HepG2 (cell line): ENCODE data around the gene CFAP90. TPM values are rescaled to one million over a fixed set of nuclear protein-coding genes. Genes with fewer than 3 reads are reported as not detected.

Experiments
- ATAC-seq: fragments of 200-7000 bp; cut with Tn5 transposase; 3 replicates; pipeline ENCODE4 v1.9.1; 2020; ENCODE audit warnings: mild to moderate bottlenecking, moderate library complexity
- BruUV-seq: library from RNA; stranded (reverse); fragments of 400-500 nt; replicated peaks from 2 replicates; lab custom pipeline; 2021; lab: Mats Ljungman, UMichigan
- CTCF ChIA-PET: fragments of 300-600 bp; formaldehyde crosslinking; extraction: SDS; loops from one replicate; lab custom pipeline; 2021; ENCODE audit warnings: low total read pairs, inconsistent platforms, low intra/inter-chr PET ratio; lab: Yijun Ruan, JAX
- POLR2A ChIA-PET: fragments of 350-600 bp; sonication (Branson Sonifier 250); formaldehyde crosslinking; loops from one replicate; lab custom pipeline; 2020; ENCODE audit warnings: antibody characterized with exemption, inconsistent platforms; lab: Yijun Ruan, JAX
- DNase-seq: peaks from one replicate; pipeline ENCODE4 v3.0.0-alpha.2; 2015; ENCODE audit warnings: low spot score
- FAIRE-seq: peaks from 3 replicates; lab custom pipeline; 2011; peaks lifted over from hg19 to GRCh38; lab: Jason Lieb, UNC
- H2AFZ ChIP-seq: one replicate; pipeline ENCODE4 v1.6.1; 2011; ENCODE audit warnings: low read length, inconsistent platforms
- H3K27ac ChIP-seq: fragments of 300-600 bp; 3 replicates; pipeline ENCODE4 v1.8.0; 2011; ENCODE audit warnings: mixed run types, mild to moderate bottlenecking, mixed read lengths, low read length, inconsistent platforms; ENCODE audit not compliant: insufficient read depth; ENCODE audit errors: extremely low read length
- H3K27me3 ChIP-seq, 2 experiments: fragments of 200-600 bp in 1 of 2; 2 replicates in 1 of 2; 3 replicates in 1 of 2; pipeline versions ENCODE4 v1.6.0 to v1.8.0; 2011; ENCODE audit warnings: low read length in 2 of 2, mild to moderate bottlenecking in 2 of 2, moderate library complexity in 2 of 2, inconsistent platforms in 1 of 2; ENCODE audit not compliant: insufficient read depth in 2 of 2, control insufficient read depth in 1 of 2
- H3K36me3 ChIP-seq, 2 experiments: fragments of 200-600 bp in 1 of 2; replicated peaks in 1 of 2; 2 replicates in 1 of 2; 3 replicates in 1 of 2; pipeline versions ENCODE4 v1.5.1 to v1.8.0; 2011; ENCODE audit warnings: low read length in 2 of 2, inconsistent platforms in 1 of 2; ENCODE audit not compliant: insufficient read depth in 2 of 2, control insufficient read depth in 1 of 2
- H3K4me1 ChIP-seq: 2 replicates; pipeline ENCODE4 v1.5.1; 2012; ENCODE audit warnings: low read length, inconsistent platforms; ENCODE audit not compliant: insufficient read depth
- H3K4me2 ChIP-seq: 2 replicates; pipeline ENCODE4 v1.6.0; 2011; ENCODE audit warnings: low read depth, low read length, inconsistent platforms
- H3K4me3 ChIP-seq, 3 experiments: fragments of 200-600 bp in 1 of 3; sonication (generic), shearing (Covaris generic) in 1 of 3; replicated peaks in 1 of 3; 2 replicates each; pipeline ENCODE4 v1.5.1; 2011 to 2016; ENCODE audit warnings: low read length in 3 of 3, inconsistent platforms in 2 of 3, low read depth in 2 of 3, mild to moderate bottlenecking in 2 of 3, control low read depth in 1 of 3, mixed read lengths in 1 of 3; ENCODE audit not compliant: insufficient read depth in 1 of 3
- H3K79me2 ChIP-seq: one replicate; pipeline ENCODE4 v1.6.1; 2011; ENCODE audit warnings: low read length, inconsistent platforms; ENCODE audit not compliant: insufficient read depth
- H3K9ac ChIP-seq: 2 replicates; pipeline ENCODE4 v1.6.0; 2011; ENCODE audit warnings: mild to moderate bottlenecking, low read depth, low read length, inconsistent platforms; ENCODE audit not compliant: insufficient read depth
- H3K9me3 ChIP-seq: 2 replicates; pipeline ENCODE4 v1.5.1; 2012; ENCODE audit warnings: mild to moderate bottlenecking, low read length
- H4K20me1 ChIP-seq: 2 replicates; pipeline ENCODE4 v1.6.0; 2011; ENCODE audit warnings: inconsistent platforms, mild to moderate bottlenecking, low read length, moderate library complexity; ENCODE audit not compliant: insufficient read depth
- EED ChIP-seq: sonication (generic); formaldehyde crosslinking; IDR thresholded peaks from 2 replicates; pipeline ENCODE4 v1.5.0; 2020; ENCODE audit warnings: mild to moderate bottlenecking, missing genetic modification reagents
- HHEX ChIP-seq: IDR thresholded peaks from 2 replicates; pipeline ENCODE4 v1.6.1; 2016; ENCODE audit warnings: control low read depth
- HNRNPH1 ChIP-seq: fragments of 200-400 bp; formaldehyde crosslinking; optimal IDR thresholded peaks from 2 replicates; pipeline ENCODE3; 2017; ENCODE audit warnings: mild to moderate bottlenecking, low read depth, low read length
- KLF16 ChIP-seq, 2 experiments: sonication (generic) in 1 of 2; formaldehyde crosslinking in 1 of 2; IDR thresholded peaks; 2 replicates each; pipeline versions ENCODE4 v1.6.1 to v1.8.0; 2016 to 2023; ENCODE audit warnings: missing genetic modification reagents in 2 of 2, missing compliant biosample characterization in 1 of 2
- MBNL3 ChIP-seq: fragments of 250-450 bp; sonication (Bioruptor Pico); conservative IDR thresholded peaks from 2 replicates; pipeline ENCODE4 v1.8.0; 2022; ENCODE audit warnings: mild to moderate bottlenecking, inconsistent platforms
- MTF1 ChIP-seq: sonication (generic); formaldehyde crosslinking; IDR thresholded peaks from 2 replicates; pipeline ENCODE4 v1.5.0; 2020; ENCODE audit warnings: missing genetic modification reagents
- TBL1XR1 ChIP-seq: fragments of 150-350 bp; IDR thresholded peaks from 2 replicates; pipeline ENCODE4 v1.6.1; 2014; ENCODE audit warnings: borderline replicate concordance, low read length; ENCODE audit not compliant: partially characterized antibody
- YY1 ChIP-seq: IDR thresholded peaks from 2 replicates; pipeline ENCODE4 v1.6.1; 2011; ENCODE audit warnings: low read length, low read depth, moderate library complexity, mild to moderate bottlenecking; ENCODE audit not compliant: insufficient read depth, insufficient replicate concordance
- ZBTB7A ChIP-seq: sonication (generic); formaldehyde crosslinking; IDR thresholded peaks from 2 replicates; pipeline ENCODE4 v1.8.0; 2022; ENCODE audit warnings: mild to moderate bottlenecking, missing genetic modification reagents
- ZIK1 ChIP-seq: sonication (generic); formaldehyde crosslinking; IDR thresholded peaks from 2 replicates; pipeline ENCODE4 v1.5.0; 2020; ENCODE audit warnings: mild to moderate bottlenecking, low read depth, missing genetic modification reagents, borderline replicate concordance
- WGBS: methylation state at CpG from one replicate; pipeline ENCODE4 v1.1.6; 2017; ENCODE audit warnings: low lambda C conversion rate; 5-methylcytosine and 5-hydroxymethylcytosine counted together
- in situ Hi-C: cut with HindIII; loops from 2 replicates; pipeline ENCODE4 v1.10.0; 2017; ENCODE audit warnings: low pct_unique_long_range_greater_than_20kb; ENCODE audit not compliant: extremely low pct_ligation_motif_present
- intact Hi-C: fragments of 100-400 bp; cut with micrococcal nuclease; formaldehyde crosslinking; loops from one replicate; pipeline ENCODE4 v1.10.0; 2022; ENCODE audit not compliant: unreplicated experiment
- polyA plus RNA-seq, 8 experiments: library from polyadenylated mRNA; depleted of rRNA in 3 of 8; stranded (reverse) in 7 of 8; unstranded in 1 of 8; fragments of >200 nt; fragmentation: Illumina TruSeq in 4 of 8; extraction: Trizol in 4 of 8; gene quantifications; 2 replicates each; pipeline versions ENCODE4 v1.2.1 to v1.2.3, GENCODE V29; 2011 to 2016; ENCODE audit warnings: low read depth in 4 of 8, missing spikeins in 1 of 8, mixed read lengths in 1 of 8; ENCODE audit not compliant: insufficient read depth in 1 of 8
- total RNA-seq, 5 experiments: library from RNA; depleted of rRNA; stranded (reverse); fragments of >200 nt; fragmentation: Illumina TruSeq; extraction: Trizol; gene quantifications; 2 replicates each; pipeline ENCODE4 v1.2.3, GENCODE V29; 2016; ENCODE audit warnings: low read depth in 1 of 5
- TF ChIP-seq, protein P1 (sequence below): sonication (generic); formaldehyde crosslinking; IDR thresholded peaks from 2 replicates; pipeline ENCODE4 v1.8.0; 2022; ENCODE audit warnings: mild to moderate bottlenecking, missing genetic modification reagents
- TF ChIP-seq, protein P2 (sequence below): sonication (generic); formaldehyde crosslinking; IDR thresholded peaks from 2 replicates; pipeline ENCODE4 v1.4.0; 2020; ENCODE audit warnings: missing genetic modification reagents, borderline replicate concordance
- TF ChIP-seq, protein P3 (sequence below): conservative IDR thresholded peaks from 2 replicates; pipeline ENCODE4 v1.6.1; 2018; ENCODE audit warnings: missing genetic modification reagents

The CFAP90 gene
- total and polyA plus RNA-seq, 2 of the 13 experiments (the other 11 are each of a cell fraction or from before 2014, with no cell fraction given): 0.11 TPM; not detected in 1

DNA sequence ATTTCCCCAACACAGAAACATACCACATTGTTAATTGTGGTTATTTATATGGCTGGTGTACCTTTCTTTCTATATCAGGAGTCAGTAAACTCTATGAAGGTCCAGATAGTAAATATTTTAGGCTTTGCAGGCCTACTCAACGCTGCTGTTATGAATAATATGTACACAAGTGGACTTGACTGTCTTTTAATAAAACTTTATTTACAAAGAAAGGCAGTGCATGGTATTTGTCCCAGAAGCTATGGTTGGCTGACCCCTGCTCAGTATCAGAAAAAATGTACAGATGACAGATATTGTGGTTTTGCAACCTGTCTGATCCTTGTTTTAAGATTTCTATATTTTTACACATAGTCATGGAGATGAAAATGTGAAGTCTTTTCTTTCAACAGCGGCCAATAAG is 23.7 kb upstream of the CFAP90 start:
- Histone ChIP-seq H3K4me2 (no peak overlapping the region), H3K36me3 (peaks cover 7 to 53% of the 10 kb centered on the region in 2 experiments), H3K9me3 (no peaks in the 10 kb centered on the region), H3K9ac (no peak overlapping the region), H3K4me1 (peaks cover 67% of the 10 kb centered on the region), H4K20me1 (peaks cover 14% of the 10 kb centered on the region; the same call in 1 of the 2 replicates), H3K27me3 (no peaks in the 10 kb centered on the region; a peak in 1 of 5 replicates), H3K4me3 (no peak overlapping the region), H3K79me2 (peaks cover 76% of the 10 kb centered on the region), H2AFZ (no peak overlapping the region), H3K27ac (no peak overlapping the region)
- WGBS: 100% methylated on average over 2 of the region's 2 CpGs
- intact Hi-C loops (loop anchor here (5.0 kb wide), 1 partner anchor 1242 kb away; the partner anchor contains the start of genes NSUN2 and SRD5A1), in situ Hi-C loops (no loop called here)
- no peak for DNase-seq
- FAIRE-seq: no peak
- CTCF ChIA-PET: no interaction called here
- POLR2A ChIA-PET: no interaction called here
- TF ChIP-seq EED: no peak
- TF ChIP-seq ZBTB7A (CRISPR knock-in tag): no peak
- TF ChIP-seq ZIK1 (CRISPR knock-in tag): no peak
- TF ChIP-seq, protein P1, sequence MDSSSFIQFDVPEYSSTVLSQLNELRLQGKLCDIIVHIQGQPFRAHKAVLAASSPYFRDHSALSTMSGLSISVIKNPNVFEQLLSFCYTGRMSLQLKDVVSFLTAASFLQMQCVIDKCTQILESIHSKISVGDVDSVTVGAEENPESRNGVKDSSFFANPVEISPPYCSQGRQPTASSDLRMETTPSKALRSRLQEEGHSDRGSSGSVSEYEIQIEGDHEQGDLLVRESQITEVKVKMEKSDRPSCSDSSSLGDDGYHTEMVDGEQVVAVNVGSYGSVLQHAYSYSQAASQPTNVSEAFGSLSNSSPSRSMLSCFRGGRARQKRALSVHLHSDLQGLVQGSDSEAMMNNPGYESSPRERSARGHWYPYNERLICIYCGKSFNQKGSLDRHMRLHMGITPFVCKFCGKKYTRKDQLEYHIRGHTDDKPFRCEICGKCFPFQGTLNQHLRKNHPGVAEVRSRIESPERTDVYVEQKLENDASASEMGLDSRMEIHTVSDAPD: no peak
- TF ChIP-seq, protein P2, sequence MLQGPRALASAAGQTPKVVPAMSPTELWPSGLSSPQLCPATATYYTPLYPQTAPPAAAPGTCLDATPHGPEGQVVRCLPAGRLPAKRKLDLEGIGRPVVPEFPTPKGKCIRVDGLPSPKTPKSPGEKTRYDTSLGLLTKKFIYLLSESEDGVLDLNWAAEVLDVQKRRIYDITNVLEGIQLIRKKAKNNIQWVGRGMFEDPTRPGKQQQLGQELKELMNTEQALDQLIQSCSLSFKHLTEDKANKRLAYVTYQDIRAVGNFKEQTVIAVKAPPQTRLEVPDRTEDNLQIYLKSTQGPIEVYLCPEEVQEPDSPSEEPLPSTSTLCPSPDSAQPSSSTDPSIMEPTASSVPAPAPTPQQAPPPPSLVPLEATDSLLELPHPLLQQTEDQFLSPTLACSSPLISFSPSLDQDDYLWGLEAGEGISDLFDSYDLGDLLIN: no peak
- no peak for TF ChIP-seq KLF16 (CRISPR knock-in tag; IDR thresholded peaks at IDR 0.05)
- TF ChIP-seq YY1: no peak
- TF ChIP-seq HNRNPH1: no peak
- TF ChIP-seq TBL1XR1: no peak
- no peak for TF ChIP-seq MTF1 (CRISPR knock-in tag)
- TF ChIP-seq, protein P3, sequence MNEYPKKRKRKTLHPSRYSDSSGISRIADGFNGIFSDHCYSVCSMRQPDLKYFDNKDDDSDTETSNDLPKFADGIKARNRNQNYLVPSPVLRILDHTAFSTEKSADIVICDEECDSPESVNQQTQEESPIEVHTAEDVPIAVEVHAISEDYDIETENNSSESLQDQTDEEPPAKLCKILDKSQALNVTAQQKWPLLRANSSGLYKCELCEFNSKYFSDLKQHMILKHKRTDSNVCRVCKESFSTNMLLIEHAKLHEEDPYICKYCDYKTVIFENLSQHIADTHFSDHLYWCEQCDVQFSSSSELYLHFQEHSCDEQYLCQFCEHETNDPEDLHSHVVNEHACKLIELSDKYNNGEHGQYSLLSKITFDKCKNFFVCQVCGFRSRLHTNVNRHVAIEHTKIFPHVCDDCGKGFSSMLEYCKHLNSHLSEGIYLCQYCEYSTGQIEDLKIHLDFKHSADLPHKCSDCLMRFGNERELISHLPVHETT (CRISPR knock-in tag): no peak
- no peak for TF ChIP-seq MBNL3 (CRISPR knock-in tag)
- no peak for TF ChIP-seq HHEX (CRISPR knock-in tag)
- no peak for ATAC-seq
- no TSS peak for BruUV-seq
